Activated CD8-positive, alpha-beta memory T cell treated with anti-CD3 and anti-CD28 coated beads for 24 hours (primary cell): Measurements from ENCODE around the gene CDKN3.
"Not testable (repeated sequence)": the region's sequence is repeated elsewhere in the genome, so short reads cannot be mapped to it uniquely, and the experiment has no call there.

ENCODE experiments used
- DNase-seq: peaks from one replicate; pipeline ENCODE4 v3.0.0-alpha.2; 2020

CDKN3 gene

GRCh38 chr14:54425068-54425467 is 28.3 kb downstream of the CDKN3 start:
- no peak for DNase-seq

- no peak for DNase-seq
Measured at GRCh38 chr14:54425537-54426274, 28.9 kb downstream of the CDKN3 start.

- no peak for DNase-seq
Measured at GRCh38 chr14:54427871-54428270, 31.1 kb downstream of the CDKN3 start.

GRCh38 chr14:54428527-54428926 is 31.7 kb downstream of the CDKN3 start:
- DNase-seq = no peak

GRCh38 chr14:54435500-54435981 is 38.7 kb downstream of the CDKN3 start:
- DNase-seq = no peak

GRCh38 chr14:54437954-54438353 is 41.1 kb downstream of the CDKN3 start:
- DNase-seq = not testable (repeated sequence)

- DNase-seq = no peak
Measured at GRCh38 chr14:54438703-54439102, 41.9 kb downstream of the CDKN3 start.

- no peak for DNase-seq
Measured at GRCh38 chr14:54440037-54440436, 43.2 kb downstream of the CDKN3 start.

- no peak for DNase-seq
Measured at GRCh38 chr14:54440476-54440872, 43.7 kb downstream of the CDKN3 start.

GRCh38 chr14:54440873-54441868 is 44.4 kb downstream of the CDKN3 start, which contains the start of gene CNIH1:
Gene CNIH1, minus strand, starts transcription at chr14:54441374. Its CDS starts 47 bp downstream, at chr14:54441327.
- DNase-seq = peak; percentile 98

- not testable (repeated sequence) for DNase-seq
Measured at GRCh38 chr14:54442961-54443360, 46.2 kb downstream of the CDKN3 start.

- no peak for DNase-seq
Measured at GRCh38 chr14:54443981-54444380, 47.2 kb downstream of the CDKN3 start.

GRCh38 chr14:54444681-54445080 is 47.9 kb downstream of the CDKN3 start:
- no peak for DNase-seq

GRCh38 chr14:54446161-54446693 is 49.4 kb downstream of the CDKN3 start:
- DNase-seq = no peak

GRCh38 chr14:54447231-54447692 is 50.5 kb downstream of the CDKN3 start:
- DNase-seq = no peak

- DNase-seq = no peak
Measured at GRCh38 chr14:54450535-54450934, 53.7 kb downstream of the CDKN3 start.

- DNase-seq = no peak
Measured at GRCh38 chr14:54451121-54451601, 54.4 kb downstream of the CDKN3 start.

- no peak for DNase-seq
Measured at GRCh38 chr14:54451961-54452360, 55.2 kb downstream of the CDKN3 start.

GRCh38 chr14:54453252-54453651 is 56.4 kb downstream of the CDKN3 start:
- DNase-seq = no peak

GRCh38 chr14:54453990-54454389 is 57.2 kb downstream of the CDKN3 start:
- not testable (repeated sequence) for DNase-seq

- no peak for DNase-seq
Measured at GRCh38 chr14:54455363-54455762, 58.6 kb downstream of the CDKN3 start.

- not testable (repeated sequence) for DNase-seq
Measured at GRCh38 chr14:54456820-54457608, 60.2 kb downstream of the CDKN3 start.
